ENCODE measurements around the gene FNIP2.

Gene FNIP2

DNA sequence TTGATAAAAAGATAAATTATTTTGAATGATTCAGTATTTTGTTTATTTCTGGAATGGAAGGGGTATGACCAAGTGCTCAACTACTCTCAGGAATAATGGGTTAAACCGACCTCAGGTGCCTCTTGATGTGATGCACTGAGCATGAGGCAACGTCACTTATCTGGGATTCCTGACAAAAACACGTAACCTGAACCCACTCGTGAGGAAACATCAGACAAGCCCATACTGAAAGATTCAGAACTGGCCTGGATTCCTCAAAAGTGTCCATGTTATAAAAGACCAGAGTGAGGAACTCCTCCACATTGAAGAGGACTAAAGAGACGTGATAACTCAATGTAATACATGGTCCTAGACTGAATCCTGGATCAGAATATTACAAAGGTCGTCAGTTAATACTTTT lies 144.0 kb downstream of the FNIP2 start:
- ChIA-PET POLR2A (no interaction called here), CTCF (no interaction called here)
- no peak overlapping the region for H3K4me3 ChIP-seq (ENCODE audit: low read depth, low read length)
- TF ChIP-seq, protein P1, sequence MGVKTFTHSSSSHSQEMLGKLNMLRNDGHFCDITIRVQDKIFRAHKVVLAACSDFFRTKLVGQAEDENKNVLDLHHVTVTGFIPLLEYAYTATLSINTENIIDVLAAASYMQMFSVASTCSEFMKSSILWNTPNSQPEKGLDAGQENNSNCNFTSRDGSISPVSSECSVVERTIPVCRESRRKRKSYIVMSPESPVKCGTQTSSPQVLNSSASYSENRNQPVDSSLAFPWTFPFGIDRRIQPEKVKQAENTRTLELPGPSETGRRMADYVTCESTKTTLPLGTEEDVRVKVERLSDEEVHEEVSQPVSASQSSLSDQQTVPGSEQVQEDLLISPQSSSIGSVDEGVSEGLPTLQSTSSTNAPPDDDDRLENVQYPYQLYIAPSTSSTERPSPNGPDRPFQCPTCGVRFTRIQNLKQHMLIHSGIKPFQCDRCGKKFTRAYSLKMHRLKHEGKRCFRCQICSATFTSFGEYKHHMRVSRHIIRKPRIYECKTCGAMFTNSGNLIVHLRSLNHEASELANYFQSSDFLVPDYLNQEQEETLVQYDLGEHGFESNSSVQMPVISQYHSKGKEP (tag by site-specific recombination; IDR thresholded peaks at IDR 0.05) = no peak
- TF ChIP-seq ZNF146 (tag by site-specific recombination; IDR thresholded peaks at IDR 0.05) (no peak), ZBTB17 (tag by site-specific recombination; IDR thresholded peaks at IDR 0.05) (peak; percentile 39), ZNF248 (tag by site-specific recombination; IDR thresholded peaks at IDR 0.05) (no peak), ZXDB (tag by site-specific recombination; IDR thresholded peaks at IDR 0.05) (no peak), FEZF1 (tag by site-specific recombination; IDR thresholded peaks at IDR 0.05) (no peak), ZFP37 (tag by site-specific recombination; IDR thresholded peaks at IDR 0.05) (no peak), PRDM10 (tag by site-specific recombination; IDR thresholded peaks at IDR 0.05) (0 out of 2 replicates have a peak, but pooled peaks have one; percentile 22)
- TF ChIP-seq, protein P2, sequence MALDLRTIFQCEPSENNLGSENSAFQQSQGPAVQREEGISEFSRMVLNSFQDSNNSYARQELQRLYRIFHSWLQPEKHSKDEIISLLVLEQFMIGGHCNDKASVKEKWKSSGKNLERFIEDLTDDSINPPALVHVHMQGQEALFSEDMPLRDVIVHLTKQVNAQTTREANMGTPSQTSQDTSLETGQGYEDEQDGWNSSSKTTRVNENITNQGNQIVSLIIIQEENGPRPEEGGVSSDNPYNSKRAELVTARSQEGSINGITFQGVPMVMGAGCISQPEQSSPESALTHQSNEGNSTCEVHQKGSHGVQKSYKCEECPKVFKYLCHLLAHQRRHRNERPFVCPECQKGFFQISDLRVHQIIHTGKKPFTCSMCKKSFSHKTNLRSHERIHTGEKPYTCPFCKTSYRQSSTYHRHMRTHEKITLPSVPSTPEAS (tag by site-specific recombination; IDR thresholded peaks at IDR 0.05) = no peak
- no peaks in the 10 kb centered on the region for H3K9me3 ChIP-seq (ENCODE audit: control insufficient read depth, insufficient read depth, low read depth, low read length)
- H3K36me3 ChIP-seq (ENCODE audit: control insufficient read depth in 2 of 2, insufficient read depth in 1 of 2, low read length in 2 of 2) = no peaks in the 10 kb centered on the region
- no peak overlapping the region for H3K27ac ChIP-seq (ENCODE audit: extremely low read depth, low read depth, low read length)
- H3K4me1 ChIP-seq (ENCODE audit: control insufficient read depth, insufficient read depth, low read length) = no peaks in the 10 kb centered on the region

DNA sequence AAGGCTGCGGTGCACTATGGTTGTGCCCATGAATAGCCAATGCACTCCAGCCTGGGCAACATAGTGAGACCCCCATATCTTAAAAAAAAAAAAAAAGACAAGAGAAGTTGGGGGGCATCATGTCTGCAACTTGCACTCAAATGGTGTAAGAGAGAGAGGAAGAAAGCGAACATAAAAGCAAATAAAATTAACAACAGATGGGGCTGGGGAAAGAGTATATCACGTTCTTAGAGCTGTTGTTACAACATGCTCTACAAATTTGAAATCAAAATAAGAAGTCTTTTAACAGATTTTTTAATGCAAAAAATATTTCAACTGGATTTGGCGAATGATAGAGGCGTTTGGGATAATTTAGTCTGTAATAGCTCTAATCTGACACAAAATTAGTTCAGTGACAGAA lies 144.9 kb downstream of the FNIP2 start:
- CTCF ChIA-PET = interaction anchor here (0.6 kb wide), 2 partner anchors 261 to 682 kb away, joined by 3 to 4 read pairs; no protein-coding TSS in a partner anchor
- H3K4me1 ChIP-seq (ENCODE audit: control insufficient read depth, insufficient read depth, low read length) = no peaks in the 10 kb centered on the region
- H3K9me3 ChIP-seq (ENCODE audit: control insufficient read depth, insufficient read depth, low read depth, low read length) = no peaks in the 10 kb centered on the region
- H3K27ac ChIP-seq (ENCODE audit: extremely low read depth, low read depth, low read length) = no peak overlapping the region
- no peaks in the 10 kb centered on the region for H3K36me3 ChIP-seq (ENCODE audit: control insufficient read depth in 2 of 2, insufficient read depth in 1 of 2, low read length in 2 of 2)
- POLR2A ChIA-PET = no interaction called here
- H3K4me3 ChIP-seq (ENCODE audit: low read depth, low read length) = no peak overlapping the region
- TF ChIP-seq ZNF426 (tag by site-specific recombination; IDR thresholded peaks at IDR 0.05) (no peak), ZNF623 (tag by site-specific recombination; IDR thresholded peaks at IDR 0.05) (no peak), ZBTB6 (tag by site-specific recombination; IDR thresholded peaks at IDR 0.05) (no peak), ZNF366 (tag by site-specific recombination; conservative IDR thresholded peaks at IDR 0.05) (no peak), ZNF112 (tag by site-specific recombination; IDR thresholded peaks at IDR 0.05) (no peak), ZNF585B (tag by site-specific recombination; IDR thresholded peaks at IDR 0.05) (no peak), ZNF645 (tag by site-specific recombination; IDR thresholded peaks at IDR 0.05) (no peak), MYNN (tag by site-specific recombination; IDR thresholded peaks at IDR 0.05; ENCODE audit: borderline replicate concordance) (no peak), ZNF311 (tag by site-specific recombination; IDR thresholded peaks at IDR 0.05; ENCODE audit: borderline replicate concordance) (no peak), ZNF155 (tag by site-specific recombination; IDR thresholded peaks at IDR 0.05) (no peak), ZNF544 (tag by site-specific recombination; IDR thresholded peaks at IDR 0.05) (no peak)
- TF ChIP-seq, protein P3, sequence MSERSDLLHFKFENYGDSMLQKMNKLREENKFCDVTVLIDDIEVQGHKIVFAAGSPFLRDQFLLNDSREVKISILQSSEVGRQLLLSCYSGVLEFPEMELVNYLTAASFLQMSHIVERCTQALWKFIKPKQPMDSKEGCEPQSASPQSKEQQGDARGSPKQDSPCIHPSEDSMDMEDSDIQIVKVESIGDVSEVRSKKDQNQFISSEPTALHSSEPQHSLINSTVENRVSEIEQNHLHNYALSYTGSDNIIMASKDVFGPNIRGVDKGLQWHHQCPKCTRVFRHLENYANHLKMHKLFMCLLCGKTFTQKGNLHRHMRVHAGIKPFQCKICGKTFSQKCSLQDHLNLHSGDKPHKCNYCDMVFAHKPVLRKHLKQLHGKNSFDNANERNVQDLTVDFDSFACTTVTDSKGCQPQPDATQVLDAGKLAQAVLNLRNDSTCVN (tag by site-specific recombination; optimal IDR thresholded peaks at IDR 0.05) = no peak
